GM12892 (cell line): ENCODE data around the gene PACSIN1.

Experiments
- POLR2A ChIP-seq: IDR thresholded peaks from 2 replicates; pipeline ENCODE4 v1.6.1; 2011; ENCODE audit warnings: low read depth, low read length, control low read depth
- TAF1 ChIP-seq: IDR thresholded peaks from 2 replicates; pipeline ENCODE4 v1.6.1; 2011; ENCODE audit warnings: low read depth, mild to moderate bottlenecking, control low read depth, low read length, borderline replicate concordance

- TF ChIP-seq TAF1 (no peak), POLR2A (no peak)
Observed at GRCh38 chr6:34562350-34562749, 96.5 kb downstream of the PACSIN1 start.
